Measurements from ENCODE around the gene SMG6.

SMG6 gene

GRCh38 chr17:2323629-2324314 is 20.2 kb upstream of the SMG6 start:
- no peak for TF ChIP-seq CTCF (IDR thresholded peaks at IDR 0.05)
- no peak for TF ChIP-seq ZFX (IDR thresholded peaks at IDR 0.05; ENCODE audit: borderline replicate concordance)
- H3K27ac ChIP-seq: no peak overlapping the region

GRCh38 chr17:2321399-2321798 is 17.8 kb upstream of the SMG6 start:
- no peak for TF ChIP-seq ZFX (IDR thresholded peaks at IDR 0.05; ENCODE audit: borderline replicate concordance)
- no peak for TF ChIP-seq CTCF (IDR thresholded peaks at IDR 0.05)
- H3K27ac ChIP-seq: no peak overlapping the region

- TF ChIP-seq ZFX (IDR thresholded peaks at IDR 0.05; ENCODE audit: borderline replicate concordance) (no peak), CTCF (IDR thresholded peaks at IDR 0.05) (no peak)
- no peak overlapping the region for H3K27ac ChIP-seq
These were observed 15.5 kb upstream of the SMG6 start for GRCh38 chr17:2319051-2319450.

- no peak for TF ChIP-seq CTCF (IDR thresholded peaks at IDR 0.05)
These were observed 14.2 kb upstream of the SMG6 start for GRCh38 chr17:2317796-2318195.

GRCh38 chr17:2316916-2317205 is 13.3 kb upstream of the SMG6 start:
- H3K27ac ChIP-seq: peak overlapping the region; percentile 84

More at GRCh38 chr17:2317796-2318195, 14.2 kb upstream of the SMG6 start:
- peak overlapping the region; percentile 84 for H3K27ac ChIP-seq

GRCh38 chr17:2312736-2313135 is 9.2 kb upstream of the SMG6 start:
- TF ChIP-seq CTCF (IDR thresholded peaks at IDR 0.05) (no peak), ZFX (IDR thresholded peaks at IDR 0.05; ENCODE audit: borderline replicate concordance) (no peak)
- no peak overlapping the region for H3K27ac ChIP-seq

- TF ChIP-seq CTCF (IDR thresholded peaks at IDR 0.05) (no peak), ZFX (IDR thresholded peaks at IDR 0.05; ENCODE audit: borderline replicate concordance) (no peak)
- peak overlapping the region; percentile 22 for H3K27ac ChIP-seq
These were observed 6.0 kb upstream of the SMG6 start for GRCh38 chr17:2309338-2310154.

Measured in 22Rv1 (cell line).